WTC11 (cell line): ENCODE data around the gene CD276. TPM values are rescaled to one million over a fixed set of nuclear protein-coding genes. Genes with fewer than 3 reads are reported as not detected.

ENCODE experiments used
- ATAC-seq: fragments of 200-7000 bp; cut with Tn5 transposase; 2 replicates; pipeline ENCODE4 v1.10.0; 2021; ENCODE audit warnings: mild to moderate bottlenecking, moderate library complexity
- CTCF ChIA-PET: fragments of 300-600 bp; sonication (Branson Sonifier 250); formaldehyde crosslinking; loops from one replicate; lab custom pipeline; 2021; ENCODE audit warnings: antibody characterized with exemption; lab: Charles Lee
- POLR2A ChIA-PET: fragments of 350-600 bp; sonication (Branson Sonifier 250); formaldehyde crosslinking; loops from one replicate; lab custom pipeline; 2021; ENCODE audit warnings: antibody characterized with exemption; lab: Charles Lee
- DNase-seq: peaks from one replicate; pipeline ENCODE4 v3.0.0; 2021; ENCODE audit warnings: low spot score
- H3K27ac Mint-ChIP-seq: 2 replicates; pipeline ENCODE4 v1.8.0; 2021; ENCODE audit warnings: mixed read lengths
- H3K27me3 Mint-ChIP-seq: 2 replicates; pipeline ENCODE4 v1.8.0; 2021; ENCODE audit warnings: low read depth, mild to moderate bottlenecking, moderate library complexity, mixed read lengths
- H3K36me3 Mint-ChIP-seq: 2 replicates; pipeline ENCODE4 v1.8.0; 2021; ENCODE audit warnings: mixed read lengths
- H3K4me1 Mint-ChIP-seq: 2 replicates; pipeline ENCODE4 v1.8.0; 2022; ENCODE audit warnings: mixed read lengths
- H3K4me3 Mint-ChIP-seq: 2 replicates; pipeline ENCODE4 v1.8.0; 2021; ENCODE audit warnings: mild to moderate bottlenecking, moderate library complexity, mixed read lengths
- H3K9me3 Mint-ChIP-seq: 2 replicates; pipeline ENCODE4 v1.8.0; 2021; ENCODE audit warnings: mixed read lengths
- ELF4 ChIP-seq: sonication (generic); formaldehyde crosslinking; IDR thresholded peaks from 2 replicates; pipeline ENCODE4 v1.8.1; 2022; ENCODE audit warnings: low read depth, mild to moderate bottlenecking, moderate library complexity, missing genetic modification reagents
- EMX1 ChIP-seq: fragments of 250-450 bp; sonication (Bioruptor Pico); IDR thresholded peaks from 2 replicates; pipeline ENCODE4 v1.8.0; 2021; ENCODE audit warnings: mild to moderate bottlenecking
- GABPB1 ChIP-seq: sonication (generic); formaldehyde crosslinking; IDR thresholded peaks from 2 replicates; pipeline ENCODE4 v1.8.1; 2023; ENCODE audit warnings: mild to moderate bottlenecking, missing genetic modification reagents
- HMGXB4 ChIP-seq: sonication (generic); formaldehyde crosslinking; IDR thresholded peaks from 2 replicates; pipeline ENCODE4 v1.8.1; 2023; ENCODE audit warnings: mild to moderate bottlenecking, moderate library complexity, missing genetic modification reagents
- MAX ChIP-seq: sonication (generic); formaldehyde crosslinking; IDR thresholded peaks from 2 replicates; pipeline ENCODE4 v1.8.0; 2022; ENCODE audit warnings: mild to moderate bottlenecking, missing genetic modification reagents
- NR1H2 ChIP-seq: sonication (generic); formaldehyde crosslinking; IDR thresholded peaks from 2 replicates; pipeline ENCODE4 v1.9.0; 2021; ENCODE audit warnings: mild to moderate bottlenecking, moderate library complexity, missing genetic modification reagents
- NR3C1 ChIP-seq: sonication (generic); formaldehyde crosslinking; conservative IDR thresholded peaks from 2 replicates; pipeline ENCODE4 v1.8.1; 2023; ENCODE audit warnings: low read depth, mild to moderate bottlenecking, missing genetic modification reagents
- OVOL2 ChIP-seq: fragments of 250-450 bp; sonication (Bioruptor Pico); IDR thresholded peaks from 2 replicates; pipeline ENCODE4 v1.9.0; 2021; ENCODE audit warnings: mild to moderate bottlenecking, borderline replicate concordance
- RORB ChIP-seq: fragments of 250-450 bp; sonication (Bioruptor Pico); IDR thresholded peaks from 2 replicates; pipeline ENCODE4 v1.9.0; 2021; ENCODE audit warnings: mild to moderate bottlenecking
- SMAD3 ChIP-seq: sonication (generic); formaldehyde crosslinking; IDR thresholded peaks from 2 replicates; pipeline ENCODE4 v1.8.0; 2022; ENCODE audit warnings: missing genetic modification reagents, mild to moderate bottlenecking, borderline replicate concordance
- TCF7 ChIP-seq: sonication (generic); formaldehyde crosslinking; IDR thresholded peaks from 2 replicates; pipeline ENCODE4 v1.8.0; 2022; ENCODE audit warnings: mild to moderate bottlenecking, low read depth, missing genetic modification reagents, moderate library complexity
- TEAD1 ChIP-seq: sonication (generic); formaldehyde crosslinking; IDR thresholded peaks from 2 replicates; pipeline ENCODE4 v1.8.0; 2022; ENCODE audit warnings: mild to moderate bottlenecking, missing genetic modification reagents
- USF2 ChIP-seq: sonication (generic); formaldehyde crosslinking; IDR thresholded peaks from 2 replicates; pipeline ENCODE4 v1.8.1; 2023; ENCODE audit warnings: mild to moderate bottlenecking, missing genetic modification reagents, moderate library complexity
- ZNF512 ChIP-seq: sonication (generic); formaldehyde crosslinking; IDR thresholded peaks from 2 replicates; pipeline ENCODE4 v1.8.1; 2022; ENCODE audit warnings: missing genetic modification reagents, borderline replicate concordance
- total RNA-seq: library from RNA; stranded (reverse); gene quantifications from 3 replicates; pipeline ENCODE4 v1.2.3, GENCODE V29; 2021
- TF ChIP-seq, protein P1 (sequence below): sonication (generic); formaldehyde crosslinking; IDR thresholded peaks from 2 replicates; pipeline ENCODE4 v1.8.1; 2023; ENCODE audit warnings: mild to moderate bottlenecking, missing genetic modification reagents, borderline replicate concordance

Gene CD276
- total RNA-seq, 1 experiment from 2014 or later = 153 TPM

GRCh38 chr15:73744293-73744692 lies 60.1 kb downstream of the CD276 start:
- no peaks in the 10 kb centered on the region for H3K27me3 Mint-ChIP-seq
- ChIA-PET CTCF (interaction anchor here (1.0 to 2.3 kb wide), 4 partner anchors 9 to 123 kb away, joined by 3 to 11 read pairs (median 7); partner anchors contain the start of gene INSYN1), POLR2A (interaction anchor here (1.5 kb wide), 1 partner anchor 9 kb away, joined by 6 read pairs; the partner anchor contains the start of gene INSYN1)
- no peaks in the 10 kb centered on the region for H3K36me3 Mint-ChIP-seq
- TF ChIP-seq, protein P1, sequence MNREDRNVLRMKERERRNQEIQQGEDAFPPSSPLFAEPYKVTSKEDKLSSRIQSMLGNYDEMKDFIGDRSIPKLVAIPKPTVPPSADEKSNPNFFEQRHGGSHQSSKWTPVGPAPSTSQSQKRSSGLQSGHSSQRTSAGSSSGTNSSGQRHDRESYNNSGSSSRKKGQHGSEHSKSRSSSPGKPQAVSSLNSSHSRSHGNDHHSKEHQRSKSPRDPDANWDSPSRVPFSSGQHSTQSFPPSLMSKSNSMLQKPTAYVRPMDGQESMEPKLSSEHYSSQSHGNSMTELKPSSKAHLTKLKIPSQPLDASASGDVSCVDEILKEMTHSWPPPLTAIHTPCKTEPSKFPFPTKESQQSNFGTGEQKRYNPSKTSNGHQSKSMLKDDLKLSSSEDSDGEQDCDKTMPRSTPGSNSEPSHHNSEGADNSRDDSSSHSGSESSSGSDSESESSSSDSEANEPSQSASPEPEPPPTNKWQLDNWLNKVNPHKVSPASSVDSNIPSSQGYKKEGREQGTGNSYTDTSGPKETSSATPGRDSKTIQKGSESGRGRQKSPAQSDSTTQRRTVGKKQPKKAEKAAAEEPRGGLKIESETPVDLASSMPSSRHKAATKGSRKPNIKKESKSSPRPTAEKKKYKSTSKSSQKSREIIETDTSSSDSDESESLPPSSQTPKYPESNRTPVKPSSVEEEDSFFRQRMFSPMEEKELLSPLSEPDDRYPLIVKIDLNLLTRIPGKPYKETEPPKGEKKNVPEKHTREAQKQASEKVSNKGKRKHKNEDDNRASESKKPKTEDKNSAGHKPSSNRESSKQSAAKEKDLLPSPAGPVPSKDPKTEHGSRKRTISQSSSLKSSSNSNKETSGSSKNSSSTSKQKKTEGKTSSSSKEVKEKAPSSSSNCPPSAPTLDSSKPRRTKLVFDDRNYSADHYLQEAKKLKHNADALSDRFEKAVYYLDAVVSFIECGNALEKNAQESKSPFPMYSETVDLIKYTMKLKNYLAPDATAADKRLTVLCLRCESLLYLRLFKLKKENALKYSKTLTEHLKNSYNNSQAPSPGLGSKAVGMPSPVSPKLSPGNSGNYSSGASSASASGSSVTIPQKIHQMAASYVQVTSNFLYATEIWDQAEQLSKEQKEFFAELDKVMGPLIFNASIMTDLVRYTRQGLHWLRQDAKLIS = no peak
- TF ChIP-seq OVOL2 (CRISPR knock-in tag) = no peak
- TF ChIP-seq TCF7 = no peak
- TF ChIP-seq USF2 (CRISPR knock-in tag) = no peak
- 0 out of 2 replicates have a peak, but pooled peaks have one; percentile 29 for TF ChIP-seq MAX (CRISPR knock-in tag)
- no peak for TF ChIP-seq NR3C1 (CRISPR knock-in tag)
- TF ChIP-seq NR1H2 (CRISPR knock-in tag) = no peak
- no peak for TF ChIP-seq SMAD3
- no peak for TF ChIP-seq ZNF512
- DNase-seq (peak; percentile 39), ATAC-seq (peak; percentile 30)
- peaks cover 47% of the 10 kb centered on the region for H3K4me1 Mint-ChIP-seq
- no peak overlapping the region for H3K27ac Mint-ChIP-seq
- H3K9me3 Mint-ChIP-seq = no peaks in the 10 kb centered on the region
- H3K4me3 Mint-ChIP-seq = no peak overlapping the region

GRCh38 chr15:73745073-73745472 lies 60.9 kb downstream of the CD276 start:
- H3K36me3 Mint-ChIP-seq = no peaks in the 10 kb centered on the region
- H3K27me3 Mint-ChIP-seq = peaks cover 4% of the 10 kb centered on the region; the same call in 1 of the 2 replicates
- H3K9me3 Mint-ChIP-seq = no peaks in the 10 kb centered on the region
- POLR2A ChIA-PET = interaction anchor here (1.5 kb wide), 1 partner anchor 9 kb away, joined by 6 read pairs; the partner anchor contains the start of gene INSYN1
- ATAC-seq (peak; percentile 15; the same call in 1 of the 2 replicates), DNase-seq (no peak)
- no peak overlapping the region for H3K4me3 Mint-ChIP-seq
- no peak overlapping the region for H3K27ac Mint-ChIP-seq
- H3K4me1 Mint-ChIP-seq = peaks cover 47% of the 10 kb centered on the region
- CTCF ChIA-PET = interaction anchor here (1.0 to 6.7 kb wide), 7 partner anchors 9 to 183 kb away, joined by 4 to 32 read pairs (median 7); partner anchors contain the start of gene INSYN1
- TF ChIP-seq GABPB1 (CRISPR knock-in tag) (no peak), EMX1 (no peak), TEAD1 (no peak), RORB (CRISPR knock-in tag) (no peak), HMGXB4 (CRISPR knock-in tag) (no peak), ELF4 (CRISPR knock-in tag) (no peak)
- TF ChIP-seq, all 79 proteins: peak for 0
